Femur (tissue), 1 donor: ENCODE measurements around the gene LRP11.
"Not testable (repeated sequence)": the region's sequence is repeated elsewhere in the genome, so short reads cannot be mapped to it uniquely, and the experiment has no call there.

ENCODE experiments used
- DNase-seq: peaks from one replicate; pipeline ENCODE4 v3.0.0-alpha.2; 2017

Gene LRP11

DNA sequence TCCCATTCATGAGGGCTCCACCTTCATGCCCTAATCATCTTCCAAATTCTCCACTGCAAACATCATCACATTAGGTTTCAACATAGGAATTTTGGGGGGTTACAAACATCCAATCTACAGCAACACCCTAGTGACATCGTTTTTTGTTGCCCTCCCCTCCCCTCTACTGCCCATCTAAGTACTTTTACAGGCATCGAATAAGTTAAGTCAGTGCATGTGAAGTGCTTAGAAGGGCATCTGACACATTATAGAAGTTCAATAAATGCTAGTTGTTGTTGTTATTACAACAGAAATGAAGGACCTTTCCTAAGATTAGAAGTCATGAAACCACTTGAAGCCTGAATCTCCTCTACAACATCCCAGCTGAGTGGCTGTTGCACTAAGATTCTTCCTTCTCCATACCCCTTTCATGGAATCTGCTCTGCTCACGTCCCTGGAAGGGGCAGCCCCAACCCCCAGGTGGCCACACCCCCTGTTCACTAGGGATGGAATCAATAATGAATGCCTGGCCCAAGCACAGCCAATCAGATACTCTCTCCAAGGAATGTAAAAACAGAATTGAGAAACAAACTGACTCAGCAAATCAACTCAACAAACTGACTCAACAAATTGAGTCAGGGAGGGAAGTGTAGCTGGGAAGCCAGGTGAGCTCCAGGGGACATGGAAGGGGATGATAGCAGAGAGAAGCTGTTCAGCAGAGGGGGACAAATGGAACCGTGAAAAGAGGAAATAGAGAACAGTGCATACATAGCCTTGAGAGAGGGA is 3.9 kb upstream of the LRP11 start:
- no peak for DNase-seq

DNA sequence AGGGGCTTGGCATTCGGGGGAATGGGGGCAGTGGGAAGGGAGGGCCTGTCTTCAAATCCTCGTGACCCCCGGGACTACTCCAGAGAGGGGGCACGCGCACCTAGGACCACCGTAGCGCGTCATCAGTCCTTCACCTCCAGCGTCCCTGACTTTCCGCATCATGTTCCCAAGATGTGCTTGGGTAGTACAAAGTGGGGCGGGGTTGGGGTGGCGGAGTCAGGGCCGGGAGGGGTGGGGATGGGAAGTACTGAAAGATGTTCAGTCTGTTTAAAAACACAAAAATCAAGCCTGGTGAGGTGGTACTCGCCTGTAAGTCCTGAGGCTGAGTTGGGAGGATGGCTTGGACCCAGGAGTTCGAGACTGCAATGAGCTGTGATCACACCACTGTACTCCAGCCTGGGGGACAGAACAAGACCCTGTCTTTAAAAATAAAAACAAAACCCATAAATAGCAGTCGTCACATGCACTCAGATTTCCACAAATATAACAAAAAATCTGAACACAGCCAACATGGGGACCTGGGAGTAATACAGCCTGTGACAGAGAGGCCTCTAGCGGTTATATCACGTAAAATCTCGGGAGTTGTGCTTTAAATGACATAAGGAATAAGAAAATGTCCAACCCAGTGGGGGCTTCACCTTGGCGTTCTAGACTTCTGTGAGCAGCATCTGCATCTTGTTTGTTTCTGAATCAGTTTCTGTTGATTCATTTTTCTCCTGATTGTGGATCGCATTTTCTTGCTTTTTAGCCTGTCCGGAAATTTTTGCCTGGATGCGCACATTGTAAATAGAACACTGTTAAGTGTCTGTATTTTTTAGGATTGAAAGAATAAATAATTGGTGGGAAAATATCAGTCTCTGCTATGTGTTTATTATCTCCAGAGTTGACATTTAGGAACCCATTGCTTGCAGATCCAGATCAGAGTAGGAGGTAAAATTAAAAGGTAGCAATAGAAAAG is 698 bp upstream of the LRP11 start:
- DNase-seq, result peak; percentile 58

DNA sequence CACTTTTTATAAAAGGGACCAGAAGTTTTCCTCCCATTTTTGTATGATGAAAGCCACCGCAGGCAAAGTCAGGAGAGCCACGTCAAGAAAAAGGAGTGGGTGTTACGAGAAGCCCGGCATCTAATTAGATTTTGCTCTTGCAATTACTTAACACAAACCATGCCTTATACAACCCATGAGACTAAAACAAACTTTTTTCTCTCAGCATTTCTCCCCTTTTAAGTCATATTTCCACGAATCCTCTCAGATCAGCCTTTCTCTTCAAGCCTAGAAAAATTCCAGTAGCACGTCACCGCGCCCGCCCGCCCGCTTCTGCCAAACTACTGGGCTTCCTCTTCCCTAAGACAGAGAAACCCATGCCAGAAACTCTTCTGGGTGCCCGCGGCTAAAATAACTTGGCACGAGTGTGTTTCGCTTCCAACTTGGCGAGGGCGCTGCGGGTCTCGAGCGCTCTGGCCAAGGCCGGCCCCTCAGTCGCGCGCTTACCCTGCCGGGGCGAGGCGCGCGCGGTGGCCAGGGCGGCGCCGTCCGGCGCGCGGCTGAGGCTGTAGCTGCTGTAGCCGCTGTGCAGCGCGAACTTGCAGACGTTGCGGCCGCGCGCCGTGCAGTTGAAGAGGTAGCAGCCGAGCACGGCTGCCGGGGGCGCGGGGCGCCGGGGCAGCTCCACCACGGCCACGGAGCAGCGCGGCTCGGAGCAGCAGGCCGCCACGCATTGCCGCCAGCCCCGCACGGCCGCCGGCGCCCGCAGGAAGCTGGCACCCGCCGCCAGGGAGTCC is 1.0 kb downstream of the LRP11 start:
- DNase-seq, result peak; percentile 87

DNA sequence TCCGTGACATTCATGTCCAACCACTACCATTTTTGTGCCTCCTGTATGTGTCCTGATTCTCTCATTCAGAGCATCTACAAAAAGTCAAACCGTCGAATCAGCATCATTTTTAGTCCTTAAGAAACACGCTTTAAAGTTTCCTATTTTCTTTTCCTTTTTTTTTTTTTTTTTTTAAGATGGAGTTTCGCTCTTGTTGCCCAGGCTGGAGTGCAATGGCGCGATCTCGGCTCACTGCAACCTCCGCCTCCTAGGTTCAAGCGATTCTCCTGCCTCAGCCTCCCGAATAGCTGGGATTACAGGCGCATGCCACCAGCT is 1.8 kb downstream of the LRP11 start:
- not testable (repeated sequence) for DNase-seq

DNA sequence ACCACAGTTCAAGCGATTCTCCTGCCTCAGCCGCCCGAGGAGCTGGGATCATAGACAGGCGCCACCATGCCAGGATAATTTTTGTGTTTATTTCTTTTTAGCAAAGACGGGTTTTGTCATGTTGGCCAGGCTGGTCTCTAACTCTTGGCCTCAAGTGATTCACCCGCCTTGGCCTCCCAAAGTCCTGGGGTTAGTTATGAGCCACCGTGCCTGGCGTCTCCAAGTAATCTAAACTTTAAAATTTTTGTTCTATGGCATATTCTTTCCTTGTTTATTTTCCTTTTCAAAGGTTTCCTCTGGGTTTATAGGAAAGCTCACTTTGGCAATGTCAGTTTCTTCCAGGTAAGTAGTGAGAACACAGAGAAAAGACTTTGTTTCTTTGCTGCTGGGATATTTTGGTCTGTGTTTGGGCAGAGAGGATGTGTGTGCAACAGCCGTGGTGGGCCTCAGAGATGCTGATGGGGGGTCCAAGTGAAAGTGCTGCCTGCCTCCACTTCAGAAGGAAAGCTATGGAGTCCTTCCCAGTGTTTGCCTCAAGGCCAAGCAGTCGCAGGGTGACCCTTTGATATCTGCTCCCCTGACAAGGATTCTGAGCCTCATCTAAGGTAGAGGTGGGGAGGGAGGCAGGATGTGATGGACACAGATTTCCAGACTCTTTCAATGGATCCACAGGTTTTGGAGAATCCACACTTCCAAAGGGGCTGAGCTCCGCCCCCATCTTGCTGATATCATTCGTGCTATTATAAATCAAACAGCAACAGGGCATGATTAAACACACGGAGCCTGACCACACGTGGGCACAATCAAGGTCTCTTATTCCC is 2.3 kb downstream of the LRP11 start:
- DNase-seq, result no peak

DNA sequence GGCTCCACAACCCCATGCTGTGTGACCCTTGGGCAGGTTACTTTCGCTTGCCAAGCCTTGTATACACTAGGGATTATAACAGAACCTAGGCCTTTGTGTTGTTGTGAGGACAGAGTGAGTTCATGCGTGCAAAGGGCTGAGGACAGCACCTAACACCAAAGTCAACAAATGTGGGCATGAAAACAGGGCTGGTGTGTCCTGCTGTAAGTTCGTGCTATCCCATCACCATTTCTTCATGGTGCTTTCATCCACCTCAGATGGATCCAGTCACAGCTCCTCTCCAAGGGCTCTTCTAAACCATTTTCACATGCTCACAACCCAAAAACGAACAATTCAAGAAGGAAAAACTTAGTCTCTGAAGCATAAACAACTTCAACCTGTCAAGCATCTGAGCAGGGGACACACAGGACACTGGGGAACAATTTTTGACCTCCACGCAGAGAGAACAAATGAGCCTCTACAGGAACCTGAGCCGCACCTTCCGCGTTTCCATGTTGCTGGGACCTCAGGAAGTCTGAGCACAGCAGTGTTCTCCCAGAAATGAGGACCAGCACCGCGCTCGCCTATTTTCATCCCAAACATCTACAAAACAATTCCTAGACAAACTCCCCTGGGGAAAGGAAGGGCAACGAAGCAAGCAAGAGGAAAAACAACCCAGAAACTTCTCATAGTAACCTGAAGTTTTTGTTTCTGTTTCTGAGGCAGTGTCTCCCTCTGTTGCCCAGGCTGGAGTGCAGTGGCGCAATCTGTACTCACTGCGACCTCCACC is 3.1 kb downstream of the LRP11 start:
- no peak for DNase-seq

DNA sequence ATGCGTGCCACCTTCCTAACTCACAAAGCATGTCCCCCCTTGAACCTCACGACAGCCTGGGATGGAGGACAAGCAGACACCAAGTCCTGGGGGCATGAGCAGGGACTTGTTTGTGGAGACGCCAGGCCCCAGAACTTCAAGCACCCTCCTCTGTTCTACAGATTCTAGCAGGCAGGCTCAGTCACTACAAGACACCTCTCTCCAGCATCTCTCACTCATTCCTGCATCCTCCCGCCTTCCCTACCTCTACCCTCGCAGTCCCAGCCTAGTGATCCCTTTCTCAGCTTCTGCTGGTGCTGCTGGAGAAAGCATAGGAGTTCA is 3.7 kb downstream of the LRP11 start:
- DNase-seq, result no peak

DNA sequence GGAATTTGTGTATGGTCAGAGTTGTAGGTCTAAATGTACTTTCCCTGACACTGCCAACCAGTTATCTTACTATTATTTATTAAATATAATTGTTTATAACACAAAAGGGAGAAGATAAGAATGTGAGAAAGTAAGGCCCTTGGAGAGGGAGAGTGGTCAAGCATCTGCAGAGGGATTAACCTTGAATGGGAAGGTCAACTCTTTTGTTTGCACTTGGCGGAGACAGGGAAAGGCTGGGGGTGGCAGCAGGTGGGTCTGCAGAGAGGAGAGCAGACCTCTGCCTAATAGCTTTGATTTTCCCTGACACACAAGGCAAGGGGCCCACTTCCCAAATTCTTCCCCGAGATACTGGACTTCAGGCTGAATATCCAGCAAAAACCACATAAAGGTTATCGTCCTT is 4.2 kb downstream of the LRP11 start:
- DNase-seq, result no peak

DNA sequence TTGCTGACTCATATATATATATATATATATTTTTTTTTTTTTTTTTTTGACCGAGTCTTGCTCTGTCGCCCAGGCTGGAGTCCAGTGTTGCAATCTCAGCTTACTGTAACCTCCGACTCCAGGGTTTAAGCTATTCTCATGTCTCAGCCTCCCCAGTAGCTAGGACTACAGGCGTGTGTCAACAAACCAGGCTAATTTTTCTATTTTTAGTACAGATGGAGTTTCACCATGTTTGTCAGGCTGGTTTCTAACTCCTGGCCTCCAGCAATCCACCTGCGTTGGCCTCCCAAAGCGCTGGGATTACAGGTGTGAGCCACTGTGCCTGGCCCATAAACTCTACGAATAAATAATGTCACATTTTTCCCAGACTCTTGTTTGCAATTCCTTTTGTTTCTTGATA is 4.8 kb downstream of the LRP11 start:
- DNase-seq, result no peak

DNA sequence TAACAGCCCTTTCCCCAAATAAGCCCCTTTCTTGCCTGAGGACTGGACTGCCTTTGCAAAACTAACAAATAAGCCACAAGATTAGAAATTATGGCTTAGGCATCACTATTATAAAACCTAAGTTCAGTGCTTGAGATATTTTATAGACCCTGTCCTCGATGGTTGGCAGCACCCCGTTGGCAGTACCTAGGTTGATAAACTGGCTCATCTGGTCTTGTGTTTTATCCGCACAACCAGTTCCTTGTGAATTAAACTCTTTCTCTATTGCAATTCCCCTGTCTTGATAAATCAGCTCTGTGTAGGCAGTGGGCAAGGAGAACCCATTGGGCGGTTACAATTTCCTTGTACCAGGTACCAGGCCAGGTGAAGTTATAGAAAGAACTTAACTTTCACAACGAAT is 6.6 kb downstream of the LRP11 start:
- DNase-seq, result no peak

DNA sequence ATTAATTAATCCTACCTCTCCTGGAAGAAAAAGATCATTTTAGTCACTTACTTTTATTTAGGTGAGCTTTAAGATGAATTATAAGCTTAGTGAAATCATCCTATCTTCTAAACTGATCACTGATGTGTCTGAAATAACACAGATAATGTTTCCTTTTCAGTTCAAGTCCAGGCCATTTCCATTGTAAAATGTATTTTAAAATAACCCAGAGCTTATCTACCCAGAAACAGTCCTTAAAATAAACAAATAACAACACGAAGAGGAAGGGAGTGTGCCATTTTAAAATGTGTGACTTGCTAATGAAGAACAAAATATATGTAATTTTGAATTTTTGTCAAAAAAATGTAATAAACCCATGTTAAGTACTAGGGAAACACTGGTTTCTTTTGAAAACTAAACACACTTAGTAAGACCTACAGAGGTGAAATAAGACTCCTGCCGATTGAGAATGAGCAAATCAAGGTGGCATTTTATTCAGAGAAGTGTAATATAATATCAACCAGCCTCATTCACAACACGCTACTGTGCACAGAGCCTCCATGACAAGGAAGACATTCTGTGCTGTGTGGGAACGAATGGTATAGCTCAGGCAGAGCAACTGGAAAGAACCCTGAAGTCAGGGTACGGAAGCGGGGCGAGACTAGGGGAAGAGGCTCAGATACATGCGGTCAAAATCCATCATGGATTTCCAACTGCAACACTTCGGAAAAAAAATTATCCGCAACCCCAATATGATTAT is 7.7 kb downstream of the LRP11 start:
- no peak for DNase-seq

DNA sequence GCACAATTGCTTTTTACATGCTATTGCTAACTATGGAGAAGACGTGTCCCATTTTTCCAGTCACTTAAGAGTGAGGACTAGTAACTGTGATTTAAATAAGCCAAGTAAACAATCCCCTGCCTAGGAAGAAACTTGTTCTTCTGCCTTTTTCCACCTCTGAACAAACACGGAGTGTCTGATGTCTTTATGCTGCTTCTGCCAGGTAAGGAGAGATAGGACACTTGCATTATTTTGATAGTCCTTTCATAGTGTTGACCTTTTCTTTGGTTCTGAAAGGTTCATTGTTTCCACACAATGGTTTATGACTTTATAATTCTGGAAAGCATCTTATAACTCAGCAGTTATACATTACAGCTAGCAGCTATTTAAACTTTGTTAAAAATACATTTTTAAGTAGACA is 8.4 kb downstream of the LRP11 start:
- DNase-seq, result no peak

DNA sequence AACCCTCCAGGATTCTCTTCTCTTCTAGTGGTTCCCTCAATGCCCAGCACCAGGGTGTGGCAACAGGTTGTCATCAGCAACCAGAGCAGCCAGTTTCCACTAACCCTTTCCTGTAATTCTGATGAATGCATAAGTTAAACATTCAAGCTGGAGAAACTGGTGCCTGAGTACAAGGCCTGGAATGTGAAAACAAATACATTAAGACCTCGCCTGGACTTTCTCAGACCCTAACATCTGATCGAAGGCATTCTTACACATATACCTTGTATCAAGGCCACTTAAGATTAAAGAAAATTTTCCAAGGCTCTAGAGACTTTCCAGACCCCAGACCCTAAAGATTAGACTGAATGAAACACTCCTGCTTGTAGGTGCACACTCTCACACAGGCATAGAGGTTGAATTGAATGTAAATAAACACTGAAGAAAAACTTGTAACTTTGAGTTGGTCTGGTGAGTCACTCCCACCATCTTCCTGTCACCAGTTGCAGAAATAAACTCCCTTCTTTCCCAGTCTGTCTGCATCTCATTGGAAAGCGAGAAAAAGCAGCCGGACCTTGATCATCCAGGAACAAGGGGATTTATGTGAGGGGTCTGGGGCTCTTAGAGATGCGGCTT is 9.0 kb downstream of the LRP11 start:
- no peak for DNase-seq

DNA sequence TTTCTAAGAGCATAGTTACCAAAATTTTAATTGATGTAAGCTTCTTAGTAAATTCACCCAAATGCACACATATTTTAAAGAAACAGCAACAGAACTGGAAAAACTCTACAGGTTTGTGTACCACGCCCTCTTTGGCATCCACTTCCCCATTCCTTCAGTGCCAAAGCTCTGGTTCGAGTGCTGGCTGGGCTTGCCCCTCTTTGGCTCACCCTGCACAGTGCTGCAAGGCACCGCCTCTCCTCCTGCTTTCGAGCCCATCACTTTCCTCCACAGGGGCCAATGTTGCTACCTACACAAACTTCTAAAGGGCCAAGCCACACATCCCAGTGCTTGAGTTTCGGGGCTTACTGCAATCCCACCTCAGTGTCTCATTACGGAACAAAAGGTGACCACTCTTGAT is 9.6 kb downstream of the LRP11 start:
- DNase-seq, result peak; percentile 46

DNA sequence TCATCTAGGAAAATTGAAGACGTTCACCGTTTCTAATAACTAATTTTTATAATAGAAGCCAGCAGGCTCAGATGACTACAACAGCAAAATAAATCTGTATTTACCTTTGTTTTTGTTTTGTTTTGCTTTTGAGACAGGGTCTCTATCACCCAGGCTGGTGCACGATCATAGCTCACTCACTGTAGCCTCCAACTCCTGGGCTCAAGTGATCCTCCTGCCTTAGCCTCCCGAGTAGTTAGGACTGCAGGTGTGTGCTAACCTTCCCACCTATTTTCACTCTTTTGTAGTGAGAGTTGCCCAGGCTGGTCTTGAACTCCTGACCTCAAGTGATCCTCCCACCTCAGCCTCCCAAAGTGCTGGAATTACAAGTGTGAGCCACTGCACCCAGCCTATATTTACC is 10.1 kb downstream of the LRP11 start:
- DNase-seq, result not testable (repeated sequence)

DNA sequence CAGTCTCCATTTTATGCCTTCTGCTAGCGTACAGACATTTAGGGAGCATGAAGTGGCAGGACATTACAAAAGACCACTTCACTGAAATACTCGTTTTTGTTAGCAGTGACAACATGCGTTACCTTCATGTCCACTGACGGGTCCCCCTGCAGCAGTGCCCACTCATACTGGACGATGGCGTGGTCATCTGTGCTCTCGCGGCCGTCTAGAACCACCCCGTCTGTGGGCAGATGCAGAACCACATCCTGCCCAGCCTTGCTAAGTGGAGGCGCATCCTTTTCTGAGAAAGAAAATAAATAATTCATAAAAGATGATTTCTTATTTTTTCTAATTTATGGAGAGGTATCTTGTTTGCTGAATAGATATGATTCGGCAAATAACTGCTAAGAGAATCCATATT is 11.3 kb downstream of the LRP11 start:
- no peak for DNase-seq

DNA sequence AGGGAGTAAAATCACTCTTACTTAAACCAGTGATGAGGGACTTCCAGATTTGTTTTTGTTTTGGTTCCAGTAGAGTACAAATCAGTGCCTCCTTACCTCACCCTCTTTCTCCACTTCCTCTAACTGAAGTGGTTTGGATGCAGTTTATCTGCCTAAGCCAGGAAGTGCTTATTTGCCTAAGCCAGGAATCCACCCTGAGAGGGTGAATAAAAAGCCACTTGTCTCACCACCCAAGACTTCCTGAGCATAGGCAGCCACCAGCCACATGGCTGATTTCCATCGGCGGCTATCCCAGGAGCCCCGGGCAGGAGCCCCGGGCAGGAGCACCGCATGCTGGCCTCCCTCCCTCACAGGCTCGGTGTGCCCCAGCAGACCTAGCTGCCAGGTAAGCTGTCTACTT is 12.0 kb downstream of the LRP11 start:
- no peak for DNase-seq

DNA sequence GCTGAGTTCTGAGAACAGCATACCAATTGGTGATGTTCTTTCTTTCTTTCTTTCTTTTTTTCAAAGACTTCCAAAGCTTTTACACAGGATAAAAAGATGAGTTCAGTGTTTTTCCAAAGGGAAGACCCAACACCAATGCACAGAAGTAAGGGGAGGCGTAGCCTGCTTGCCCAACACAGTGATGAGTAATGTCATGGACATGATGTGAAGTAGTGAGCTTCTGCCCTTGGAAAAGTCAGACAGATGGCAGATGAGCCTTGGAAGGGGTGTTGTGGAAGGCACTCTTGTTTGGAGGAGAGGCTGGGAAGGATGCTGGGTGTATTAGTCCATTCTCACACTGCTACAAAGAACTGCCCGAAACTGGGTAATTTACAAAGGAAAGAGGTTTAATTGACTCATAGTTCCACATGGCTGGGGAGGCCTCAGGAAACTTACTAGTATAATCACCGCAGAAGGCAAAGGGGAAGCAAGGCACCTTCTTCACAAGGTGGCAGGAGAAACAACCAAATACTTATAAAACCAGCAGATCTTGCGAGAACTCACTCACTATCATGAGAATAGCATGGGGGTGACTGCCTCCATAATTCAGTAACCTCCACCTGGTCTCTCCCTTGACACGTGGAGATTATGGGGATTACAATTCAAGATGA is 12.6 kb downstream of the LRP11 start:
- DNase-seq, result no peak

DNA sequence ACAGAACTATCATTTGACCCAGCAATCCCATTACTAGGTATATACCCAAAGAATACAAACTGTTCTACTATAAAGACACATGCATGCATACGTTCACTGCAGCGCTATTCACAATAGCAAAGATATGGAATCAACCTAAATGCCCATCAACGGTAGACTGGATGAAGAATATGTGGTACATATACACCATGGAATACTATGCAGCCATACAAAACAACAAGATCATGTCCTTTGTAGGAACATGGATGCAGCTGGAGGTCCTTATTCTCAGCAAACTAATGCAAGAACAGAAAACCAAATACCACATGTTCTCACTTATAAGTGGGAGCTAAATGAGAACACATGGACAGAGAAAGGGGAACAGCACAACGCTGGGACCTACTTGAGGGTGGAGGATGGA is 15.8 kb downstream of the LRP11 start:
- DNase-seq, result not testable (repeated sequence)

DNA sequence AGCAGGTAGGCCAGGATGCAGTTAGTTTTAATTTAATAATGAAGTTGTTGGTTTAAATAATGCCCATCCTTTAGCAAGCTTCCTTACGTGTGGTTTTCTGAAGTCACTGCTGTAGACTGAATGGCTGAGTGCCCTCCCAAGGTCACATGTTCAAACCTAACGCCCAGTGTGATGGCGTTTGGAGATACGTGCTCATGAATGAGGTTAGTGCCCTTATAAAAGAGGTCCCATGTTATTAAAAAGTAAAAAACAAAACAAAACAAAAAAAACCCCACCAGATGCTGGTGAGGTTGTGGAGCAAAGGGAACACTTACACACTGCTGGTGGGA is 16.3 kb downstream of the LRP11 start:
- no peak for DNase-seq
